Activated gamma-delta T cell (primary cell): ENCODE measurements around the gene SLC37A1.
"Not testable (repeated sequence)": the region's sequence is repeated elsewhere in the genome, so short reads cannot be mapped to it uniquely, and the experiment has no call there.

Experiments
- DNase-seq: peaks from one replicate; lab custom pipeline; 2025; lab: John Stamatoyannopoulos, UW

Gene SLC37A1

DNA sequence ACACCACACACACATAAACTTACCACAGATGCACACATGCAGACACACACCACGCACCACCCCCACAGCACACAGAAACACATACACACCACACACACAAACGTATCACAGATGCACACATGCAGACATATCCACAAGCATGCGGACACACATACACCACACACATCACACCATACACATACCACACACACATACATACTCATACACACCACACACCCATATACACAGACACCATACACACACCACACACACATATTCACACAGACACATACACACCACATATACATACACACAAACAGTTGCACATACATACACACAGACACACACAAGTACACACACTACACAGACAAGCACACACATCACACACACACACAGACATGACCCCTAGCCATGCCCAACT lies 102.3 kb downstream of the SLC37A1 start:
- DNase-seq: no peak

DNA sequence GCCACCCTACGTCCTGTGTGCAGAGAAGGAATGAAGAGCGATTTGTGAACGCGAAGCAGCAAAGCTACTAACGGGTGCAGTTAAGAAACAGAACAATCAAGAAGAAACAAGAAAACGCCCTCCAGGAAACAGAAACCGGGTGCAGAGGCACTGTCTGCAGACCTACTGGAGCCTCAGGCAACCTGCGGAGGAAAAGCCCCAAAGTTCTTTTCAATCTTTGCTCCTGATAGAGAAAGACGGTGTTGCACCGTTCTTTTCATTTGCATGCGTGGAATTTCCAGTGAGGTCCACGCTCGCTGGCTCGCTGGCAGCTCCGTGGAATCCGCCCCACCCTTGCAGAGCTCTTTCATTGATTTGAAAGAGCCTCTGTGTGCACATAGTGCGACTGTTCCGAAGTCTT lies 102.8 kb downstream of the SLC37A1 start:
- no peak for DNase-seq

DNA sequence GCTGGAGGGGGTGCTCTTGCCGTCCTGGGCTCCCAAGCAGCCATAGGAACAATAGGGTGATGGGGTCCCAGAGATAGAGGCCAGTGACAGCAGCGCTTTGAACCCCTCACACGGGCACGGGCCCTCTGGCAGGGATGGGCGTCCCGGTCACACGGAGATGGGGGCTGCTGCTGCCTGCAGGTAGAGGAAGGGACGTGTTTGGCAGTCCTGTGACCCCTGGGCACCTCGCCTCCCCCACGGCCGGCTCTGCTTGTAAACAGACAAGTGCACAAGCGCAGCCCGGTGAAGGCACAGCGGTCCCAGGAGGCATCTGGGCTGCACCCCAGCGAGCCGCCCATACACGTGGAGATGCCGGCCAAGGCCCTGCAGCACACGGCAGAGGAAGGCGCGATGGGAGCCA lies 103.3 kb downstream of the SLC37A1 start:
- no peak for DNase-seq

DNA sequence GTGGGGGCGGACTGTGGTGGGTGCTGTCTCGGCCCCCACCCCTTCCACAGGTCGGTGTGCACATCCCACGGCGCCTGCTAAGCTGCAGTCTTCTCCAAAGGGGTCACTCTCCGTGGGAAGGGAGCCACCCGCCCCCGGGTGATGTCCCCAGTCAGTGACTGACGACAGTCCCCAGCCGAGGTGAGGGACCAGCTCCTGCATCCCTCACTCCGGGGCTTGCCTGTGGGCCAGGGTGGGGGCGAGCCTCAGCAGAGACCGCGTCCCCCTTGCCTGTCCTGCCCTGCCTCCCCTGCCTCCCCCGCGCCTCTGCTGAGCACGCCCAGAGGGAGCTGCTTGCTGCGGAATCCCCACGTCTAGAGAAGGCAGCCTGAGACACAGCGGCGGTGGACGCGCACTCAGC lies 103.8 kb downstream of the SLC37A1 start:
- no peak for DNase-seq

DNA sequence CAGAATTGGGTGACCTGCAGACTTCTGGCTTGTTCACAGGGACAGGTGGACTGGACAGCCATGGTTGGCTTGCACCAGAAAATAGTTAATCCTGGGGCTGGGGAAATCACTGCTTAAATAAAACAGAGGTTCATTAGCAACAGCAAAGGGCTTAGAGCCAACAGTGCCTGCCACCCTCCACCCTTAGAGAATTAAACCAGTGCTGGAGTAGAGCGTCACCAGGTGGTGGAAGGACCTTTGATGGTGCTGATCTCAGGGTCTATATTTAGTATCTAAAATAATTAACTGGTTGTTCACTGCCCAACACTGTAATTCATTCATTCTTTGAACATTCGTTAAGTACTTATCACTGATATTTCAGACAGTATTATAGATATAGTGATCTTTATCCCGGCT lies 105.1 kb downstream of the SLC37A1 start:
- no peak for DNase-seq

DNA sequence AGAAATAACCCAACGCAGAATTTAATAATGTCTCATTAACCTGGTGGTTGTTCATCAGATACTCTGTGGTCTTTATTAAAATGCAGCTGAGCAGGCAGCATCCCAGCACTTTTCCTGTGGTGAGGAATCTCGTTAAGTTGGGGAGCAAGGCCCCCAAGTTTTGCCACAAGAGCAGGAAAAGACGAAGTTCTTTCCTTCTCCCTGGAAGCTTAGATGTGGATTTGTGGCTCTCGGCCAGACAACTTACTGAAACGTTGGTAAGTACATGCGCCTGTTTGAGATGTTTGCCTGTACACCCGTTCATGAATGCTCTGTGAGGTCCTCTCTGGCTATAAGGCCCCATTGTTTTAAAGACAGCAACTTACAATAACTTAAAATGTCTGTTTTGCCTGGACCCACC lies 105.5 kb downstream of the SLC37A1 start:
- no peak for DNase-seq

DNA sequence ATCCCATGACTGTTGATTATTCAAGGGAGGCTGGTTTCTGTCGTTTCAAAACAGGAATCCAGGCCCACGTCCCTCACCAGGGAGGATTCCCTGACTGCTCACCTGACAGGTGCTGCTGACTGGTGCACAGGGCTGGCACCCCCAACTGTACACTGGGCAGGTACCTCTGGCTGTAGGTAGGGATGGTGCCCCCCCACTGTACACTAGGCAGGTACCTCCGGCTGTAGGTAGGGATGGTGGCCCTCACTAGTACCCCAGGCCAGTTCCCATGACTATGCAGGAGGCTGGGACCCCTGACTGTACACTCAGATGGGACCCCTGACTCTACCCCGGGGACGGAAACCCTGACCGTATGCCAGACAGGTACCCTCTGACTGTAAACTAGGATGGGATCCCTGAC lies 106.2 kb downstream of the SLC37A1 start:
- DNase-seq: no peak

DNA sequence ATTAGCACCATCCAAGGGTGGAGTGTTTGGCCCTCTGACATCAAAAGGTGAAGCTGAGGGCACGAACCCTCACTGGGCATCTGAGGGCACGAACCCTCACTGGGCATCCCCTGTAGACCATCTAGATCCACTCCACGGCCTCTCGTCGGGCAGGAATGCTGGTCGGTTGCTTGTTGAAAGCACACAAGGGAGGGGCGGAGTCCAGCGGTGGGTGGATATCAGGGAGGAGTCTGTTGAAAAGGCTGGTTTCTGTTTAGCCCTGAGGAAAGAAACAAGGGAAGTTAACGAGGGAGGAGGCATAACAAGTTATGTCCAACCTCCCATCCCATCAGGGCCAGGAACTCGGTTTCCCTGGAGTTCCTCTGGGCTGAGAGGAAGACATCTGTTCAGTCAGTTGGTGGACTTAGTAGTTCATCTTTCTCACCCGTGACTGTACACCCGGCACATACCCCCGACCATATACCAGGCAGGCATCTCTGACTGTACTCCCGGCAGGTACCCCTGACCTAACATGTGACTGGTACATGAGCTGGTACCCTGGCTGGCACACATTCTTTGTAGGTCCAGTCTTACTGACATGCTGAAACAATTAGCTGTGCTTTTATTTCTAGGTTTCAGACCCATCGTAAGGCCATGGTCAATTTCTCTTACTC lies 107.6 kb downstream of the SLC37A1 start:
- DNase-seq: no peak

DNA sequence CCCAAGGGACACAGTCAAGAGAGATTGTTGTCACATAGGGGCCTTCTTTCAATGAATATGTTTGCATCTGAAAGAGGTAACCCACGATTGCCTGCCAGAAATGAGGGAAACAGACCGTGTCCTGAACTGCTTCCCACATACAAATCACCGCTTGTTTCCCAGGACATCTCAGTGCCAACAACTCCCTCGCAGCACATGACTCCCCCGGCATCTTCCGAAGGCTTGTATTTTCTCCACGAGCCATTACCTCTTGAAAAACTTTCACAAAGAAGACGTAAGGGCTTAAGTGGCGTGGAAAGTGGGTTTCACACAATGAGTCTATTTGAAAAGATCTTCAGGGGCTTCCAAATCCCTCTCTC lies 108.1 kb downstream of the SLC37A1 start:
- DNase-seq: no peak

DNA sequence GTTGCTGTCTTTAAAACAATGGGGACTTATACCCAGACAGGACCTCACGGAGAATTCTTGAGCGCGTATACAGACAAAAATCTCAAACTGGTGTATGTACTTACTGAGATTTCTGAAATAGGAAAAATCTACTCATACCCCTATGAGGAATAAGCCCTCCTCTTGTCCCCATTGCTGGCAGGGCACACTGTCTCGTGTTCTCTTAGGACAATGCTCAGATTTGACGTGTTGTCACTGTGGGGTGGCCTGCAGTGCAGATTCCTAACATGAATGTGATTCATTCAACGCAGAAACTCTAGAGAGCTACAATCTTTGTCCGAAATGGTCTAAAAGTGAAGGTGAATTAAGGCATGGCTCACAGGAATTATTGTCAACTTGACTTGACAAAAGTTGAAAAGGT lies 108.6 kb downstream of the SLC37A1 start:
- DNase-seq: no peak

DNA sequence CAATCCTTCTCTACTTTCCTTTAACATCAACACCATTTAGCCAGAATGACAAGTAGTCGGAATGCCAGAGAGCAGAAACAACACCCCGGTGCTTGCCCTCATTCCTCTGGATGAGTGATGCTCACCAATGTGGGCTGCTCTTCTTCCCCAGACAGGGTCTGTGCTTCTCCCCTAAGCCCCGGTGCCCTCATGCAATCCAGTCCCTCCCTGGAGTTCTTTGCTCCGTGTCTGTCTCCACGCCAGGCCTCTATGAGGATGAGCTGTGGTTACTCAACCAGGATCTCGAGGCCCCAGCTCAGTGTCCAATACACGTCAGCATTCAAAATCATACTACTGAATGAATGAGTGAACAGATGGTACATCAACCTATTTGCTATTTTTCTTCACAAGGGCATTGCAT lies 110.0 kb downstream of the SLC37A1 start:
- no peak for DNase-seq

DNA sequence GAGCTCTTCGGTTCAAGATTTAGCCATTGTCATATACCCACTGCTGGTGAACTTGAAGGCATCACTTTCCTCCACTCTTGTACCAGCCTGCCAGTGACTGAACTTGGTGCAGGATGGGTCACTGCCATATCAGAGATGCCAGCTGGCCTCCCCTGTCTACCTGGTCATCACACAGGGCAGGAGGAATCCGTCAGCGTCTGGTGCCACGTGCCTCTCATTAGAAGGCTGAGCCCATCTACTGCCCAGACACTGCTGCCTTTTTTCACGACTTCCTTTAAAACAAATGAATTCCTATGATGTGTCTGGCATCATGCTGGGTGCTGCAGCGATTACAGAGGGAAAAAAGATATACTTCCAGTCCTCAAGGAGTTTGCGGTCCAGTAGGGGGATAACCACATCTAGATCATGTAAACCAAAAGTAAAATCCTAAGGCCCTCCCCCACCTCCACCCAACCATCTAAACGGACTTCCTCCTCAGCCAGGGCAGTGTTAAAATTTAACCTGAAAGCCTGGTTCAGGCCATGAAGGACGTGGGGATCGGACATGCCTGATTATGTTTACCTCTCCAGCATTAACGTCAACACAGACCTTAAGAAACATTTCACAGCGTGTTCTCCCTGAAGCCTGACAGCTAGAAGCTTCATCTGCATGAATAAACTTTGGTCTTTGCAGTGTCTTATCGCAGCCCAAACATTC lies 110.6 kb downstream of the SLC37A1 start:
- DNase-seq: no peak

DNA sequence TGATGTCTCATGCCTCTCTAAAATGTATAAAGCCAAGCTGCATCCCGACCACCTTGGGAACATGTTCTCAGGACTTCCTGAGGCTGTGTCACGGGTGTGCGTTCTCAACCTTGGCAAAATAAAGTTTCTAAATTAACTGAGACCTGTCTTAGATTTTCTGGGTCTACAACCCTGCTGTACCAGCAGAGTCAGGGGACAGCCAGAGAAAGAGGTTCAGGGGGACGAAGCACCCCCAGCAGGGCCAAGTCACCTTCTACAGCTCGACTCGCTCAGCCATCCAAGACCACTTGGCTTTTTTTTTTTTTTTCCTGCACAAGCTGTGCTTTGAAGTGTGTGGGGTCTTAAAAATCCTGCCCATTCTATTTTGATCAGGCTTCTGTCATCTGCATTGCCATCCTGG lies 111.3 kb downstream of the SLC37A1 start:
- no peak for DNase-seq

DNA sequence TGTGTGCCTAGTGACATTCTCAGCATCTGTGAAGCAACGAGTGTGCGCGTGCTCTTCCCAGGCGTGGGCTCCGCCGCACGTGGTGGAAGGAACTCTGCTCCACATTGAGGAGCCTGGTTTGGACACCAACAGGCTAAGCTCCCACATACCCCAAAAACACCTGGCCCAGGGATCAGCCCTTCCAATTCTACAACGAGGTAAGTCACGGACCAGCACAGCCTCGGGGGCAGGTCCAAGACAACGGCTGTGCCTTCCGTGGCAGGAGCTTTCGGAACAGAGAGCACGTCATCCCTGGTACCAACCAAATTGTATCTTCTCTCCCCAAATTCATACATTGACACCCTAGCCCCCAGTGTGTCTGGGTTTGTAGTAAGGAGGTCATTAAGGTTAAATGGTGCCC lies 112.5 kb downstream of the SLC37A1 start:
- no peak for DNase-seq

DNA sequence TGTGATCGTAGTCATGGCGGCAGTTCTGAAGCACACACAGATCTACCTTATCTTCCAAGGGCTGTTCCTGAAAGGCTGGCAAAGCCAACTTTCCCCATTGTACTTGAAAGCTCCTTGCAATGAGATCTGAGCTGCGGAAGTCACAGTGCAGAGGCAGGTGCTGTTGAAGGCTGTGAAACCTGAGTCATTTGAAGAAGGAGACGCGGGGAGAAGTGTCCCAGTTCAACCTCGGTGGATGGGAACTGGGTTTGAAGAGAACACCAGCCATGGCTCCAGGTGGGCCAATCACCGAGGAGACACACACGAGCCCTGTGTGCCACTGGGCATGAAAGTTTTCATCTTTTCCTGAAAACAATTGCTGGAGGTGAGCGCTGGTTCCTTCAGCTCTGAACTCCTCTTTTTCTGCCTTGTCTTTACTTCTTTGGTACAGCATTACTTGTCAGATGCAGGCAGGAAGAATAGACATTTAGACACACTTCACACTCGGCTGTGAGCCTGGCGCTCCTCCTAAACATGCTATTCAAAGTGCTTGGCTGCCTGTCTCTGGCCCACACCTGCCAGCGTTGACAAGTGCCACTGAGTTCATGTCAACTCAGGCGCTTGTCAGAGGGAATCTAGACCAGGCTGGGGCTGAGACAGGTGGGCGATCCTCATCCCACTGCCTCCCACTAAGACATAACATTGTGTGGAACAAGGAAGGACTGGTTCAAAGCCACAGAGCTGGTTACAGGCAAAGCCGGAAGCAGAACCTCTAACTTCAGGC lies 114.1 kb downstream of the SLC37A1 start:
- no peak for DNase-seq

DNA sequence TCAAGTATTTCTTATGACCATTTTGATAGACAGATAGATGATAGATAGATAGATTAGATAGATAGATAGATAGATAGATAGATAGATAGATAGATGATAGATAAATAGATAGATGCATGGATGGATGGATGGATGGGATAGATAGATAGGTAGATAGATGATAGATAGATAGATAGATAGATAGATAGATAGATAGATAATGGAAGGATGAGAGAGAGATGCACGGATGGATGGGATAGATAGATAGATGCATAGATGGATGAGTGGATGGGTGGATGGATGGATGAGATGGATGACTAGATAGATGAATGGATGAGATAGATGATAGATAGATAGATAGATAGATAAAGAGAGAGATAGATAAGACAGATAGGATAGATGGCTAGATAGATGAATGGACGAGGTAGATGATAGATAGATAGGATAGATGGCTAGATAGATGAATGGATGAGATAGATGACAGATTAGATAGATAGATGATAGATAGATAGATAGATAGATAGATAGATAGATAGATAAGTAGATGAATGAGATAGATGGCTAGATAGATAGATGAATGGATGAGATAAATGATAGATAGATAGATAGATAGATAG lies 114.9 kb downstream of the SLC37A1 start:
- not testable (repeated sequence) for DNase-seq

DNA sequence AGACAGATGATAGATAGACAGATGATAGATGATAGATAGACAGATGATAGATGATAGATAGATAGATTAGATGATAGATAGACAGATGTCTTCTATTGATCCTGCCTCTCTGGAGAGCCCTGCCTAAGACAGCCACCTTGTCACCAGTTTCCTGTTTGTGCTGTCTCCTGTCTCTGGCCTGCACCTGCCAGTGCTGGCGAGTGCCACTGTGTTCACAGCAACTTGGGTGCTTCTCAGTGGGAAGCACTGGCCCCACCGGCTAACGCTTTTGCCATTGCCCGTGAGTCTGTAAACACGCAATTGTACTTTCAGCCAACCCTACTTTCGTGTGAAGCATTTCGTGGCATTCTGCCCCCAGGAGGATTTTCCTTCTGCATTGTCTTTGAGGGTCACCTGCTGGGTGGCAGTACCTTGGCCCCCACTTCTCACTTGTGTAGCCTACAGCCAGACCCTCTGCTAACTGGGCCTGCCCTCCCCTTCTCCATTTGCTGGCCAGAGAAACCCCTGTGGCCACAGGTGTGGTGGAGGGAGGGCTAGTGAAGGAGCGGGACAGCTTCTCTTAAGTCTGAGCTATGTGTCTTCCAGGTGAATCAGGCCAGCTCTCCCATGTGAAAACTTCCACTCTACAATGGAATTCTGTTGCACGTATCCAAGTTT lies 116.4 kb downstream of the SLC37A1 start:
- DNase-seq: no peak

DNA sequence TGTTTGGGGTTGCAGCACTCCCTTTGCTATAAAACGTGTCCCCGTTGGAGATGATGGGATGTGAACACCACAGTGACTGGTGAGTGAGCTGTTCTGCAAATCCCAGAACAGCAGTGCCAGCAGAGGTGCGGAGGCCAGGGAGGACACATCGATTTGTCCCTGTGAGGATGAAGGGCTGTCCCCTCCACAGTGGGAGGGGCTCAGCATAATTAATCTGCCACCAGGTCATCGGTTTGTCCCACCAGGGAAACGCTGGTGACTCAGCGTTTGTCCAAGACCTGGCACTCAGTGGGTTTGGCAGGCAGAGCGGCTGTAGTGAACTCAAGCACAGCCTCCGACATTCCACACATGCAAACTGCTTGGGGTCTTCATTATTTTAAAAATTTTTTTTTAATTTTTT lies 117.0 kb downstream of the SLC37A1 start:
- DNase-seq: no peak
